ENCODE measurements around the gene MGAT4A. TPM values are rescaled to one million over a fixed set of nuclear protein-coding genes. Genes with fewer than 3 reads are reported as not detected.

Gene MGAT4A
- total RNA-seq, 2 donors from 2014 or later, result 44.0 to 80.8 TPM

- H3K9me3 ChIP-seq, result no peaks in the 10 kb centered on the region
- ATAC-seq (ENCODE audit: insufficient number of reproducible peaks, low FRiP score, low read depth), result no peak
- H3K27me3 ChIP-seq (replicated peaks; ENCODE audit: insufficient read depth), result no peaks in the 10 kb centered on the region
- H3K36me3 ChIP-seq, result no peaks in the 10 kb centered on the region
- DNase-seq (ENCODE audit: low spot score), result no peak
- peaks cover 7 to 25% of the 10 kb centered on the region in 2 donors for H3K4me1 ChIP-seq (ENCODE audit: control insufficient read depth in 1 of 2, low read depth in 2 of 2)
- H3K27ac ChIP-seq, result peak overlapping the region; percentile 67 to 88
- H3K4me3 ChIP-seq, result no peak overlapping the region
- no peak for TF ChIP-seq CTCF (IDR thresholded peaks at IDR 0.05)
These were observed 45.2 kb upstream of the MGAT4A start for GRCh38 chr2:98776136-98776535.

GRCh38 chr2:98775146-98775986 is 44.4 kb upstream of the MGAT4A start:
- peak; percentile 59 for ATAC-seq (ENCODE audit: insufficient number of reproducible peaks, low FRiP score, low read depth)
- Histone ChIP-seq H3K4me3 (peak overlapping the region; percentile 70), H3K9me3 (no peaks in the 10 kb centered on the region), H3K27ac (peak overlapping the region; percentile 67 to 88), H3K27me3 (replicated peaks; ENCODE audit: insufficient read depth) (no peaks in the 10 kb centered on the region), H3K4me1 (ENCODE audit: control insufficient read depth in 1 of 2, low read depth in 2 of 2) (peaks cover 7 to 25% of the 10 kb centered on the region in 2 donors), H3K36me3 (no peaks in the 10 kb centered on the region)
- DNase-seq (ENCODE audit: low spot score), result peak; percentile 20
- TF ChIP-seq CTCF (IDR thresholded peaks at IDR 0.05), result no peak

GRCh38 chr2:98773907-98774306 is 43.0 kb upstream of the MGAT4A start:
- Histone ChIP-seq H3K27me3 (replicated peaks; ENCODE audit: insufficient read depth) (no peaks in the 10 kb centered on the region), H3K27ac (no peak overlapping the region), H3K36me3 (no peaks in the 10 kb centered on the region), H3K4me1 (ENCODE audit: control insufficient read depth in 1 of 2, low read depth in 2 of 2) (peaks cover 10 to 28% of the 10 kb centered on the region in 2 donors), H3K9me3 (no peaks in the 10 kb centered on the region), H3K4me3 (no peak overlapping the region)
- no peak for TF ChIP-seq CTCF (IDR thresholded peaks at IDR 0.05)
- ATAC-seq (ENCODE audit: insufficient number of reproducible peaks, low FRiP score, low read depth) (no peak), DNase-seq (ENCODE audit: low spot score) (no peak)

GRCh38 chr2:98773169-98773568 is 42.2 kb upstream of the MGAT4A start:
- Histone ChIP-seq H3K27ac (no peak overlapping the region), H3K9me3 (no peaks in the 10 kb centered on the region), H3K4me3 (no peak overlapping the region), H3K27me3 (replicated peaks; ENCODE audit: insufficient read depth) (no peaks in the 10 kb centered on the region), H3K36me3 (no peaks in the 10 kb centered on the region), H3K4me1 (ENCODE audit: control insufficient read depth in 1 of 2, low read depth in 2 of 2) (peaks cover 16 to 33% of the 10 kb centered on the region in 2 donors)
- ATAC-seq (ENCODE audit: insufficient number of reproducible peaks, low FRiP score, low read depth) (no peak), DNase-seq (ENCODE audit: low spot score) (no peak)
- TF ChIP-seq CTCF (IDR thresholded peaks at IDR 0.05), result no peak

- no peaks in the 10 kb centered on the region for H3K27me3 ChIP-seq (replicated peaks; ENCODE audit: insufficient read depth)
- ATAC-seq (ENCODE audit: insufficient number of reproducible peaks, low FRiP score, low read depth), result no peak
- no peak overlapping the region for H3K4me3 ChIP-seq
- H3K27ac ChIP-seq, result no peak overlapping the region
- TF ChIP-seq CTCF (IDR thresholded peaks at IDR 0.05), result no peak
- no peak for DNase-seq (ENCODE audit: low spot score)
- no peaks in the 10 kb centered on the region for H3K36me3 ChIP-seq
- H3K9me3 ChIP-seq, result no peaks in the 10 kb centered on the region
- H3K4me1 ChIP-seq (ENCODE audit: control insufficient read depth in 1 of 2, low read depth in 2 of 2), result peaks cover 16 to 33% of the 10 kb centered on the region in 2 donors
These were observed 41.6 kb upstream of the MGAT4A start for GRCh38 chr2:98772536-98772935.
